Ectodermal cell (in vitro differentiated cells): ENCODE measurements around the gene RHBDF2.

ENCODE experiments used
- H3K27ac ChIP-seq: 2 replicates; pipeline ENCODE4 v1.7.0; 2013; ENCODE audit warnings: mild to moderate bottlenecking, low read depth, low read length; ENCODE audit not compliant: insufficient read depth, poor library complexity, severe bottlenecking
- H3K27me3 ChIP-seq: 2 replicates; pipeline ENCODE4 v1.7.0; 2013; ENCODE audit warnings: mild to moderate bottlenecking, low read length; ENCODE audit not compliant: insufficient read depth, control insufficient read depth, poor library complexity, severe bottlenecking
- H3K36me3 ChIP-seq: one replicate; pipeline ENCODE4 v1.7.0; 2013; ENCODE audit warnings: low read length; ENCODE audit not compliant: control insufficient read depth, insufficient read depth
- H3K4me1 ChIP-seq: one replicate; pipeline ENCODE4 v1.7.0; 2013; ENCODE audit warnings: low read length; ENCODE audit not compliant: control insufficient read depth, insufficient read depth
- H3K4me3 ChIP-seq: 2 replicates; pipeline ENCODE4 v1.7.0; 2013; ENCODE audit warnings: low read depth, low read length, control low read depth; ENCODE audit not compliant: insufficient read depth
- H3K9me3 ChIP-seq: 2 replicates; pipeline ENCODE4 v1.7.0; 2013; ENCODE audit warnings: mild to moderate bottlenecking, low read length, moderate library complexity; ENCODE audit not compliant: control insufficient read depth
- WGBS, 2 experiments: methylation state at CpG; one replicate each; pipeline ENCODE4 v1.1.7; 2013; ENCODE audit warnings: missing lambda C conversion rate in 2 of 2; 5-methylcytosine and 5-hydroxymethylcytosine counted together

The RHBDF2 gene

DNA sequence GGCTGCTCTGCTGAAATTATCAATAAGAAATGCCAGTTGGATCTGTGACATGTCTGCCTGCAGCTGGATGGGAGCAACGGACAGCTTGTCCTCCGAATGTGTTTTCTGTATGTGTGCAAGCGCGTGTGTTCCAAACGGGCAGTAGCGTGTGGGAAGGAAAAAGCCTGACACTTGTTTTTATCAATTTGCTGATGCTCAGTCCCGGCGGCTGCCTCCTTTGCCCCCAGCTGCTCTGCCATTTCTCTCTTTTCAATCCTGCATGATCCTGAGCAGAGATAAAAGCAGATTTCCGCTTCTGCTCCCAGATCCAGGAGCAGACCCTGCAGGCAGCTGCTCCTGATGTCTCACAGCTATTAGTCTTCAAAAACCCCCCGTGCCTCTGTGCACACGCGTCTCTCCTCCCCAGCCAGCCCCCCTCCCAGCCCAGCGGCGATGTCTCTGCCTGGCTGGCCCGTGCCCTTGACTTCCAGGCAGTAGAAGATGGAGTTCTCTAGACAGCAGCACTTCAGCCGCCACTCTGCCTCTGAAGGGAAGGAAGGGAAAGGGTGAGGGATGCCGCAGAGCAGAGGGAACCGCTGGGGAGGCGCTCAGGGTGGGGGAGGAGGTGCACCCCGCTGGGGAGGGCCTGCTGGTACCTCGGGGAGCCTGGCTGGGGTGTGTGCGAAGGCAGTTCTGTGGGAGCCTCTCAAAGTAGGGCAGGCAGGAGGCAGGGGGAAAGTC is 42.8 kb upstream of the RHBDF2 start:
- WGBS, 2 experiments, result 46 to 50% methylated on average over 22 of the region's 22 CpGs
- Histone ChIP-seq H3K4me3 (no peak overlapping the region), H3K4me1 (peaks cover 45% of the 10 kb centered on the region), H3K36me3 (no peaks in the 10 kb centered on the region), H3K9me3 (no peaks in the 10 kb centered on the region), H3K27ac (no peak overlapping the region), H3K27me3 (peaks cover 23% of the 10 kb centered on the region)

DNA sequence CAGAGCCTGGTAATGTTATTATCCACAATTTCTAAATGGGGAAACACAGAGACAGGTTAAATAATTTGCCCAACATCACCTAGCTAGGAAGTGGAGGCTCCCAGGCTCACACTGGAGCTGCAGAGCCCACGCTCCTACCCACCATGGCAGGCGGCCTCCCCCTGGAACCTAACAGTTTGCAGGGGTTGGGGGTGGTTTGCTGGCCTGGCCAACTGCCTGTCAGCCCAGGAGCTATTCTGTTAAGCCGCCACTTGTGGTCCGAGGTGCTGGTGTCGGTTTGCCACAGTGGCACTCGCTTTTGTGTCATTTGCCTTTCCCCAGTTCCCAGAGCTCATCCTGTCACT is 42.2 kb upstream of the RHBDF2 start:
- no peak overlapping the region for H3K4me3 ChIP-seq
- H3K9me3 ChIP-seq, result no peaks in the 10 kb centered on the region
- H3K27ac ChIP-seq, result no peak overlapping the region
- 48 to 51% methylated on average over 6 of the region's 6 CpGs for WGBS, 2 experiments
- H3K4me1 ChIP-seq, result peaks cover 50% of the 10 kb centered on the region
- H3K36me3 ChIP-seq, result no peaks in the 10 kb centered on the region
- peaks cover 29% of the 10 kb centered on the region for H3K27me3 ChIP-seq

DNA sequence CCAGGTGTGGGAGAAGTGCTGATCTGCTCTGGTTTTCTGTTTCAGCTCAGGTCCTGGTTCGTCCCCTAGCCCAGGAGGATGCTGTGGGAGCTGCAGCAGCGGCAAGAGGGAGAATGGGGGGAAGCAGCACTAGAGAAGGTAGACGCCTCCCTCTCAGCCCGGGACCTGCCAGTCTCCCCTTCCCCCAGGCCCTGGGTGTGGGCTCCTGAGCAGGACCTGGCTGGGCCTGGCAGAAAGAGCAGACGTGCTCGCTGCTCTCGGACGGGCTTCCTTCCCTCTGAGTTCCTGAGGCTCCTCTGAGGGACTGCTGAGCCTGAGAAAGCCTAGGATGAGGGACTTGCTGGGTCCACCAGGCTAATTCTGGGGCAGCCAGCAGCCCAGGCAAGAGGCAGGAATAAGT is 41.8 kb upstream of the RHBDF2 start:
- H3K4me1 ChIP-seq, result peaks cover 55% of the 10 kb centered on the region
- H3K9me3 ChIP-seq, result no peaks in the 10 kb centered on the region
- no peak overlapping the region for H3K4me3 ChIP-seq
- no peak overlapping the region for H3K27ac ChIP-seq
- WGBS, 2 experiments, result 72 to 79% methylated on average over 8 of the region's 8 CpGs
- H3K27me3 ChIP-seq, result peaks cover 33% of the 10 kb centered on the region
- H3K36me3 ChIP-seq, result no peaks in the 10 kb centered on the region

DNA sequence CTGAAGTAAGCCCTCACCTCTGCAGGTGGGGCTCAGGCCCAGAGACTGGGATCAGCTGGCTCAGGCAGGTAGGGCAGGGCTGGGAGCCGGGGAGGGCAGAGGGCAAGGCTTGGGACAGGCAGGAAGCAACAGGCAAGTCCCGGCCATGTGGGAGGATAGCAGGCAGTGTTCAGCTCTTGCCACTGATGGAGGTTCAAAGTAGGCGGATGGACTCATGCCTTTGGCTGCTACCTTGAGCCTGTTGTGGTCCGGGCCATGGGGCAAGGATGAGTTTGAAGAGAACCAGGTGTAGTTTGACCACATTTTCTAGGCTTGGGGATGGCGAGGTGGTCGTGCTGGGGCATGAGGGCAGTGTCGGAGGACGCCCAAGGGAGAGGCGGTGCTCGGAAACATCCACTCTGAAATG is 41.3 kb upstream of the RHBDF2 start:
- H3K27me3 ChIP-seq, result peaks cover 38% of the 10 kb centered on the region
- no peaks in the 10 kb centered on the region for H3K9me3 ChIP-seq
- H3K27ac ChIP-seq, result no peak overlapping the region
- H3K36me3 ChIP-seq, result no peaks in the 10 kb centered on the region
- peaks cover 55% of the 10 kb centered on the region for H3K4me1 ChIP-seq
- no peak overlapping the region for H3K4me3 ChIP-seq
- 87 to 90% methylated on average over 10 of the region's 10 CpGs for WGBS, 2 experiments

DNA sequence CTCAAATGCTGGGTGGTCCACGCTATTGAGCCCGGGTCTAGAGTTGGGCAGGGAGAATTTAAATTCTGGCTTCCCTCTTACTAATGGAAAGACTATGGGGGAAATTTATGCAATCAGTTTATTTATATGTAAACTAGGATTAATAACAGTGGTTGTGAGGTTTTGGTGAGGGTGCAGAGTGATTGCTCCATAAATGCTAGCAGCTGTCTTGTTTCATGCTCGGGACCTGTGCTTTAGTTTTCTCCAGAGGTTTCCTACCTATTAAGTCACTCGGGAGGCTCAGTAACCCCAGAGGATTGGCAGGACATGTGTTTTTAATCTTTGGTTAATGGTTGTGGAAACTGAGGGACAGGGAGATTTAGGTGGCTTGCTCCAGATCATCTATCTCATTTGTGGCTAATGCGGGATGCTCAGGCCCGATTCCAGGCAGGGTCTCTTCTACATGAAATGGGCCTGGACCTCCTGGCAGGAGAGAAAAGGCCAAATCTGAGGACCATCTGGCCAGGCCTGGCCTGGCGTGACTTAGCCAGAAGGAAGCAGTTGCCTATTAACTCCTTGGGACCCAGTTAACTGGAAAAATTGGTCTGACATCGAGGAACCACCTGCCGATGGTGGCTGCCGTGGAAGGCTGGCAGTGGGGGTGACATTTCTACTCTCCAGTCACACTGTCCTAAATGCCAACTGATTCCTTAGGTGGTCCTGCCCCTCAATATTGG is 40.7 kb upstream of the RHBDF2 start:
- H3K4me3 ChIP-seq, result no peak overlapping the region
- peaks cover 52% of the 10 kb centered on the region for H3K4me1 ChIP-seq
- peaks cover 44% of the 10 kb centered on the region for H3K27me3 ChIP-seq
- no peak overlapping the region for H3K27ac ChIP-seq
- no peaks in the 10 kb centered on the region for H3K36me3 ChIP-seq
- 92 to 93% methylated on average over 10 of the region's 10 CpGs for WGBS, 2 experiments
- no peaks in the 10 kb centered on the region for H3K9me3 ChIP-seq

DNA sequence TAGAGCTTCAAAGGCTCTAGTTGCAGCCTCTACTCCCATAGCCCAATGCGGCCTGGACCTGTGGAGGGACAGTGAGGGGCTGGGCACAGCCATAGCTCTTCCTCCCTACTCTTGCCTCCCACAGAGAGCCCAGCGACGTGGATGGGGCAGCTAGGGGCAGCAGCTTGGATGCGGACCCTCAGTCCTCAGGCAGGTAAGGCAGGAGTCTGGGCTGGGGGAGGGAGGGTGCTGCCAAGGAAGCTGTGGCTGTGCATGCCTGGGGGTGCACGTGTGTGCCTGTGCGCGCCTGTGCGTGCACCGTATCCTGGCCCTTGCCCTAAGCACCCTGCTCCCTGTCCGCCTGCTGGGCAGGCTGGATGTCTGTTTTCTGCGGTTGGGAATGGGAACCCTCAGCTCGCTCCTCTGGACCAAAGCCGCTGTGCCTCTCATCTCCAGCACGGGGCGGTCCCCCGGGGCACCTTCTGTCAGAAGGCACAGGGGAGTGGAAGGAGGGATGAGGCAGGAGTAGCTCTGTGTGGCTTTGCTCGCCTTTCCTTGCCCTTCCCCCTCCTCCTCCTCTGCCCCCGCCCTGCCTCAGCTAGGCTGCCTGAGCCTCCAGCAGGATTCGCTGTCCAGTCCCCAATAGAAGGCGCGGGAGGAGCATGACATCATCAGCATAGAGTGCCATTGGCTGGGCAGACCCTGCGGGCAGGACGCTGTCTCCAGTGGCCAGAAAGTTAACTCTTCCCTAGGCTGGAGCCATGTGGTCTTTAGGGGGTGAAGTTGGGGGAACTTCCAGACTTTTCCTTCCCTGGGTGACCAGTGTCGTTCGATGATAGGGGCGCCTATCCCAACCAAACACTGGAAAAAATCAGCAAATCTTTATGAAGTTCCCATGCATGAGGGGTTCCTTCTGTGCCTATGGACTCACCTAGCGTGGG is 39.4 kb upstream of the RHBDF2 start:
- H3K27me3 ChIP-seq, result peaks cover 57% of the 10 kb centered on the region
- no peaks in the 10 kb centered on the region for H3K9me3 ChIP-seq
- no peak overlapping the region for H3K27ac ChIP-seq
- H3K4me3 ChIP-seq, result peak overlapping the region; percentile 11
- 7 to 8% methylated on average over 27 of the region's 27 CpGs for WGBS, 2 experiments
- H3K36me3 ChIP-seq, result no peaks in the 10 kb centered on the region
- H3K4me1 ChIP-seq, result peaks cover 44% of the 10 kb centered on the region

DNA sequence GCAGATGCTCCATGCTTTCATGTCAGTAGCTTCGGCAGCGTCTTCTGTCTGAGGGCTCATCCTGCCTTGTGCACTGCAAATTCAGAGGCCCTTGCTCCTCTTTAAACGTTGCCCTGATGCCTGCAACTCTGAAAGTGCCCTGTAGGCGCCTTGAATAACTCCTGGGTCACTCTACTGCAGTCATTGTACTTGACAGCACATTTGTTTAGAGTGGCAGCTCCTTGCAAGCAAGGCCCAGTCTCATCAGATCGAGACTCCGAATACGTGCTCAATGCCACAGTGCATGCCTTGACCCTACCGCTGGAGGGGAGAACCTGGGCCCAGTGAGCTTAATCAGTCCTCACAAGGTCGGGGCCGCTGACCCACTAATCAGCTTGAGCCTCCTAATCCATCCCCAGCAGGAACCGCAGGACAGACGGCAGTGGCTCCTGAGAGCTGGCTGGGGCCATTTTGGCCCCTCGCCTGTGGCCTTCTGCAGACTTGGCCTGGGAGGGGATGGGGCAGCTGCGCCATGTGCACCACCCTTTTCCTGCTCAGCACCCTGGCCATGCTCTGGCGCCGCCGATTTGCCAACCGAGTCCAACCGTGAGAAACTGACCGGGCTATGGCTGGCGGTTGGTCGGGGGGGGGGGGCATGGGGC is 38.5 kb upstream of the RHBDF2 start, which contains the start of gene PRCD:
TSS of gene PRCD (plus strand) at position 414 of the 641 bp plus-strand sequence. CDS start at position 512, 98 bp downstream.
- Histone ChIP-seq H3K9me3 (no peaks in the 10 kb centered on the region), H3K4me3 (peak within 1 kb of the TSS; percentile 11), H3K27ac (no peak within 1 kb of the TSS), H3K27me3 (peaks cover 59% of the 10 kb centered on the region), H3K36me3 (no peaks in the 10 kb centered on the region), H3K4me1 (peaks cover 40% of the 10 kb centered on the region)
- 77 to 80% methylated on average over 22 of the region's 22 CpGs for WGBS, 2 experiments

DNA sequence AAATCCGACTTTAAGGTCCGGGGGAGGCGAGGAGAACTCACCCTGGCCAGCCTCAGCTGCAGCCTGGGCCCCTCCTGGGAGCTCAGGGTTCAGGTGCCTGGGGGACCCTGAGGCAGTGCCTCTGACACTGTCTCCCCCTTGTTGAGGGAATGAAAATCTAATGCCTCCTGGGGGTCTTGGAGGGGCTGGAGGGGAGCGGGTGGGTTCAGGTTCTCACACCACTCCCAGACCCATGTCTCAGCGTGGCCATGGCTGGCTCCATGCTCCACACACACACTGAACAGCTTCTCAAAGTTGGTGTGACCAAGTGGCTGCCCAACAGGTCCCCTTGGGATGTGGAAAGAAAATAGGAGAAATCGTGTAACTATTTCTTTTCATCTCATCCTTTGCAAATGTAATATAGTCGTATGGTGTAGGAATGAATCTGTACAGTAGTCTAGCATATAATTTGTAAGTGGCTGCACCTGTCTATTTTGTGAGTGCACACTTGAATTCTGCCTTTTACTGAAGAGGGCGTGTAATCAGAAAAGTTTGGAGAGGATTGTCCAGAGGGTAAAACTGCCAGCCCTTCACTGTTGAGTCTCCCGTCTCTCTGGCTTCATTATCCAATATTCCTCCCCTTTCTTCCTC is 37.8 kb upstream of the RHBDF2 start:
- no peaks in the 10 kb centered on the region for H3K9me3 ChIP-seq
- no peaks in the 10 kb centered on the region for H3K36me3 ChIP-seq
- peaks cover 36% of the 10 kb centered on the region for H3K4me1 ChIP-seq
- H3K27ac ChIP-seq, result no peak overlapping the region
- H3K4me3 ChIP-seq, result no peak overlapping the region
- peaks cover 56% of the 10 kb centered on the region for H3K27me3 ChIP-seq
- 88 to 92% methylated on average over 9 of the region's 9 CpGs for WGBS, 2 experiments

DNA sequence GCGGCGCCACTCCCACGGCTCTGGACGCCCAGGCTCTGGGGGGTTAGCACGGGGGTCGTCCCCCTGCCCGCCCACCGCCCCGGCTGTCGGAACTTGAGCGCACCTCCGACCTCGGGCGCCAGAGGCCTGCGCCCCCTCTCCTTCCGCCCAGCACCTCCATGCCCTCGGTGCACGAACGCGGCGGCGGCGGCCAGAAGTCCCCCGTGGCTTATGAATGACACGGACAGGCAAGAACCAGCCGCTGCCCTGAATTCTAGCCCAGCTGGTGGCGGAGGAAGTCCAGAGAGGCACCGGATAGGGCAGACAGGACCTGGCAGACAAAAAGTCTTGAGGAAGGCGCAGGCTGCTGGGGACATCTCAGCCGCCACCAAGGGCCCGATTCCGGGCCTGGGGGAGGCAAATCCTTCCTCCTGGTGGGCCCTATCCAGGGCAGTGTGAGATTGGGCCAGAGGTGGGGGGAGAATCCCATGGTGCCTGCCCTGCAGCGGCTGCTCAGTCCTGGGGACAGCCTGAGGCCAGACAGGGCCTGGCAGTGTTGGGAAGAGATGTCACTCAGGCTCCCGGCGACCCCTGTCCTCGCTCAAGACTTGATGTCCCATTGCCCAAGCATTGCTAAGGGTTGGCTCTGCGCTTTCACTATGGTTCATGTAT is 37.2 kb upstream of the RHBDF2 start:
- H3K4me1 ChIP-seq, result peaks cover 29% of the 10 kb centered on the region
- 9 to 11% methylated on average over 37 of the region's 37 CpGs for WGBS, 2 experiments
- peaks cover 53% of the 10 kb centered on the region for H3K27me3 ChIP-seq
- peak overlapping the region; percentile 41 for H3K4me3 ChIP-seq
- H3K27ac ChIP-seq, result no peak overlapping the region
- no peaks in the 10 kb centered on the region for H3K36me3 ChIP-seq
- no peaks in the 10 kb centered on the region for H3K9me3 ChIP-seq
